Measurements from ENCODE around the gene PRKN. TPM values are rescaled to one million over a fixed set of nuclear protein-coding genes. Genes with fewer than 3 reads are reported as not detected.

Gene PRKN
- total RNA-seq, 3 donors from 2014 or later, result 0.05 to 0.13 TPM; not detected in 1

- DNase-seq (no peak), ATAC-seq (no peak)
- H3K4me1 Mint-ChIP-seq (ENCODE audit: low read depth), result no peaks in the 10 kb centered on the region
Observed at GRCh38 chr6:161682982-161683381, 1044.6 kb downstream of the PRKN start.

GRCh38 chr6:161679980-161680538 lies 1047.5 kb downstream of the PRKN start:
- H3K4me1 Mint-ChIP-seq (ENCODE audit: low read depth), result no peaks in the 10 kb centered on the region
- no peaks in the 10 kb centered on the region for H3K36me3 Mint-ChIP-seq (ENCODE audit: insufficient read depth)
- no peak overlapping the region for H3K4me3 Mint-ChIP-seq
- no peak for DNase-seq
- no peaks in the 10 kb centered on the region for H3K27me3 Mint-ChIP-seq (ENCODE audit: low read depth)
- H3K9me3 Mint-ChIP-seq, result no peaks in the 10 kb centered on the region
- ATAC-seq, result no peak

More at GRCh38 chr6:161682982-161683381, 1044.6 kb downstream of the PRKN start:
- H3K9me3 Mint-ChIP-seq, result no peaks in the 10 kb centered on the region
- H3K36me3 Mint-ChIP-seq (ENCODE audit: insufficient read depth), result no peaks in the 10 kb centered on the region
- no peaks in the 10 kb centered on the region for H3K27me3 Mint-ChIP-seq (ENCODE audit: low read depth)
- H3K4me3 Mint-ChIP-seq, result no peak overlapping the region

- DNase-seq (no peak), ATAC-seq (no peak)
- Mint-ChIP-seq H3K4me3 (no peak overlapping the region), H3K9me3 (no peaks in the 10 kb centered on the region), H3K27me3 (ENCODE audit: low read depth) (no peaks in the 10 kb centered on the region), H3K36me3 (ENCODE audit: insufficient read depth) (no peaks in the 10 kb centered on the region), H3K4me1 (ENCODE audit: low read depth) (no peaks in the 10 kb centered on the region)
Observed at GRCh38 chr6:161677188-161677587, 1050.4 kb downstream of the PRKN start.

GRCh38 chr6:161676586-161676985 lies 1051.0 kb downstream of the PRKN start:
- DNase-seq, result no peak
- Mint-ChIP-seq H3K27me3 (ENCODE audit: low read depth) (no peaks in the 10 kb centered on the region), H3K4me1 (ENCODE audit: low read depth) (no peaks in the 10 kb centered on the region), H3K4me3 (no peak overlapping the region), H3K9me3 (no peaks in the 10 kb centered on the region), H3K36me3 (ENCODE audit: insufficient read depth) (no peaks in the 10 kb centered on the region)
- no peak for ATAC-seq

GRCh38 chr6:161674930-161675682 lies 1052.5 kb downstream of the PRKN start:
- H3K9me3 Mint-ChIP-seq, result no peaks in the 10 kb centered on the region
- H3K4me3 Mint-ChIP-seq, result no peak overlapping the region
- no peaks in the 10 kb centered on the region for H3K4me1 Mint-ChIP-seq (ENCODE audit: low read depth)
- H3K27me3 Mint-ChIP-seq (ENCODE audit: low read depth), result no peaks in the 10 kb centered on the region
- DNase-seq (no peak), ATAC-seq (no peak)
- H3K36me3 Mint-ChIP-seq (ENCODE audit: insufficient read depth), result no peaks in the 10 kb centered on the region

GRCh38 chr6:161673026-161673425 lies 1054.5 kb downstream of the PRKN start:
- Mint-ChIP-seq H3K27me3 (ENCODE audit: low read depth) (no peaks in the 10 kb centered on the region), H3K4me3 (no peak overlapping the region), H3K9me3 (no peaks in the 10 kb centered on the region), H3K36me3 (ENCODE audit: insufficient read depth) (no peaks in the 10 kb centered on the region), H3K4me1 (ENCODE audit: low read depth) (no peaks in the 10 kb centered on the region)
- no peak for ATAC-seq
- DNase-seq, result no peak

- Mint-ChIP-seq H3K9me3 (no peaks in the 10 kb centered on the region), H3K4me3 (no peak overlapping the region)
Observed at GRCh38 chr6:161671117-161671516, 1056.4 kb downstream of the PRKN start.

GRCh38 chr6:161668665-161669064 lies 1058.9 kb downstream of the PRKN start:
- no peak overlapping the region for H3K4me3 Mint-ChIP-seq
- no peaks in the 10 kb centered on the region for H3K27me3 Mint-ChIP-seq (ENCODE audit: low read depth)
- DNase-seq (no peak), ATAC-seq (no peak)
- no peaks in the 10 kb centered on the region for H3K36me3 Mint-ChIP-seq (ENCODE audit: insufficient read depth)
- H3K9me3 Mint-ChIP-seq, result no peaks in the 10 kb centered on the region
- no peaks in the 10 kb centered on the region for H3K4me1 Mint-ChIP-seq (ENCODE audit: low read depth)

More at GRCh38 chr6:161671117-161671516, 1056.4 kb downstream of the PRKN start:
- no peak for DNase-seq
- H3K36me3 Mint-ChIP-seq (ENCODE audit: insufficient read depth), result no peaks in the 10 kb centered on the region
- H3K4me1 Mint-ChIP-seq (ENCODE audit: low read depth), result no peaks in the 10 kb centered on the region
- no peaks in the 10 kb centered on the region for H3K27me3 Mint-ChIP-seq (ENCODE audit: low read depth)
- no peak for ATAC-seq

- ATAC-seq, result no peak
- Mint-ChIP-seq H3K9me3 (peaks cover 2% of the 10 kb centered on the region), H3K27me3 (ENCODE audit: low read depth) (no peaks in the 10 kb centered on the region), H3K4me3 (no peak overlapping the region), H3K4me1 (ENCODE audit: low read depth) (no peaks in the 10 kb centered on the region), H3K36me3 (ENCODE audit: insufficient read depth) (no peaks in the 10 kb centered on the region)
- no peak for DNase-seq
Observed at GRCh38 chr6:161667957-161668356, 1059.6 kb downstream of the PRKN start.

GRCh38 chr6:161663682-161664081 lies 1063.9 kb downstream of the PRKN start:
- DNase-seq (no peak), ATAC-seq (no peak)
- no peaks in the 10 kb centered on the region for H3K27me3 Mint-ChIP-seq (ENCODE audit: low read depth)
- no peak overlapping the region for H3K4me3 Mint-ChIP-seq
- H3K4me1 Mint-ChIP-seq (ENCODE audit: low read depth), result no peaks in the 10 kb centered on the region
- H3K9me3 Mint-ChIP-seq, result peaks cover 8% of the 10 kb centered on the region
- no peaks in the 10 kb centered on the region for H3K36me3 Mint-ChIP-seq (ENCODE audit: insufficient read depth)

GRCh38 chr6:161660666-161661571 lies 1066.6 kb downstream of the PRKN start:
- Mint-ChIP-seq H3K4me3 (no peak overlapping the region), H3K4me1 (ENCODE audit: low read depth) (no peaks in the 10 kb centered on the region), H3K36me3 (ENCODE audit: insufficient read depth) (no peaks in the 10 kb centered on the region), H3K27me3 (ENCODE audit: low read depth) (no peaks in the 10 kb centered on the region), H3K9me3 (peaks cover 8% of the 10 kb centered on the region)
- DNase-seq (no peak), ATAC-seq (no peak)

GRCh38 chr6:161658211-161658610 lies 1069.4 kb downstream of the PRKN start:
- DNase-seq (no peak), ATAC-seq (no peak)
- H3K36me3 Mint-ChIP-seq (ENCODE audit: insufficient read depth), result no peaks in the 10 kb centered on the region
- H3K9me3 Mint-ChIP-seq, result peaks cover 8% of the 10 kb centered on the region
- H3K27me3 Mint-ChIP-seq (ENCODE audit: low read depth), result no peaks in the 10 kb centered on the region
- no peak overlapping the region for H3K4me3 Mint-ChIP-seq
- no peaks in the 10 kb centered on the region for H3K4me1 Mint-ChIP-seq (ENCODE audit: low read depth)

- no peak for ATAC-seq
- no peak for DNase-seq
- H3K27me3 Mint-ChIP-seq (ENCODE audit: low read depth), result no peaks in the 10 kb centered on the region
- no peaks in the 10 kb centered on the region for H3K4me1 Mint-ChIP-seq (ENCODE audit: low read depth)
- H3K36me3 Mint-ChIP-seq (ENCODE audit: insufficient read depth), result no peaks in the 10 kb centered on the region
- peaks cover 6% of the 10 kb centered on the region for H3K9me3 Mint-ChIP-seq
- no peak overlapping the region for H3K4me3 Mint-ChIP-seq
Observed at GRCh38 chr6:161654209-161654608, 1073.4 kb downstream of the PRKN start.

- ATAC-seq, result no peak
- Mint-ChIP-seq H3K36me3 (ENCODE audit: insufficient read depth) (no peaks in the 10 kb centered on the region), H3K4me3 (no peak overlapping the region)
Observed at GRCh38 chr6:161651949-161652348, 1075.6 kb downstream of the PRKN start.

More at GRCh38 chr6:161651949-161652348, 1075.6 kb downstream of the PRKN start:
- peaks cover 6% of the 10 kb centered on the region for H3K9me3 Mint-ChIP-seq
- H3K4me1 Mint-ChIP-seq (ENCODE audit: low read depth), result no peaks in the 10 kb centered on the region
- H3K27me3 Mint-ChIP-seq (ENCODE audit: low read depth), result no peaks in the 10 kb centered on the region
- no peak for DNase-seq

Data from activated T-cell treated with anti-CD3 and anti-CD28 coated beads, Interleukin-2, amount 50 U/mL, for 4 hours (primary cell).